Renal pelvis (tissue), 4 donors: ENCODE measurements around the gene ETNK2. TPM values are rescaled to one million over a fixed set of nuclear protein-coding genes. Genes with fewer than 3 reads are reported as not detected.
"Not testable (repeated sequence)": the region's sequence is repeated elsewhere in the genome, so short reads cannot be mapped to it uniquely, and the experiment has no call there.

ENCODE experiments used
- DNase-seq: peaks from one replicate; pipeline ENCODE4 v3.0.0-alpha.2; 2013
- polyA plus RNA-seq, 3 donors: library from polyadenylated mRNA; unstranded; fragments of 120-200 nt; gene quantifications; one replicate each; pipeline ENCODE4 v1.2.1, GENCODE V29; 2013; ENCODE audit not compliant: insufficient read length in 3 of 3

The ETNK2 gene
- polyA plus RNA-seq, 3 donors = 22.4 to 25.1 (median 24.6) TPM

DNA sequence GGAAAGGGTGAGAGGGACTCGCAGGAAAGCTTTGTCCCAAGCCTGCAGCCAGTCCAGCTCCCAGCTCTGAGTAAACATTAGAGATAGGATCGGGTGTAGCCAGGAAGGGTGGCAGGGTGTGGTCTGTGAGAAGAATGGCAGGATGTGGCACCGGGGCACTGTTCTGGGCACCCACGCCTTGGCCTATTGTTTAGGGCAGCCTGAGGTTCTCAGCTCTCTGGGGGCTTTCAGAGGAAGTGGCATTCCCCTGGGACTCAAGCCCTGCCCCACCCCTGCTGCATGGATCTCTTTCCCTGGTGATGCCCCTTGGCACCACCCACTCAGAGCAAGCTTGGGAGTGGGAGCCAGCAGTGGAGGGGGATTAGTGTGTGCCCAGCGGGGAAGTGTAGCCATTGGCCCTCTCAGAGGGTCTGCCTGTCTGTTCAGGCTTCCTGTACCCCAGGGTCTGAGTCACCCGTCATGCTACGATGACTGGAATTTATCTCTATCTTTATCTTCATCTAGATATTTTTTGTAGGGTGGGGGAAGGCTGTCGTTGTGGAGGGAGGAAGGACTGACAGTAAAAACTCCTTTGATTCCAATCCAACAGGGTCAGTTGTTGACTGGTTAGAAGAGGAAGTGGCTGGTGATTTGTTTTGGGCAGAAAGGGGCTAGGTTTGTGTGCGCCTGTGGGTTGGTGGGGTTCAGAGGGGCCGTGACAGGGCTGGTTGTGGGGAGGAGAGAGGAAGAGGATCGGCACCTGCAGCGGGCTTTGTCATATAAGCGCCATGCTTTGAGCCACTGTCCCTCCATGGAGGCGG lies 47.3 kb downstream of the ETNK2 start:
- no peak for DNase-seq

DNA sequence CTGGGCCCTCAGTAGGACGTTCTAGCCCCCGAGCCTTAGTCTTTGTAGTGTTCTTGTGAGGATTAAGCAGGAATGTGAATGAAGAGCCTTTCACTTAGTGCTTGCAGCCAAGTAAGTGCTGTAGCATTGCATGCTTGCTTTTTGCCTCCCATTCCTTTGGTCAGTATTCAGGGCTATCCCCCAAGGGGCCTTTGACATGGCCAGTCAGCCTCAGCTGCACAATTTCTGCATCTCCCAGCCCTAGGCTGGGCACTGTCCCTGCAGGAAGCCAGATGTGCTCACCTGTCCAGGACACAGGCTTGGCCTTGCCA lies 48.5 kb downstream of the ETNK2 start:
- DNase-seq = no peak

DNA sequence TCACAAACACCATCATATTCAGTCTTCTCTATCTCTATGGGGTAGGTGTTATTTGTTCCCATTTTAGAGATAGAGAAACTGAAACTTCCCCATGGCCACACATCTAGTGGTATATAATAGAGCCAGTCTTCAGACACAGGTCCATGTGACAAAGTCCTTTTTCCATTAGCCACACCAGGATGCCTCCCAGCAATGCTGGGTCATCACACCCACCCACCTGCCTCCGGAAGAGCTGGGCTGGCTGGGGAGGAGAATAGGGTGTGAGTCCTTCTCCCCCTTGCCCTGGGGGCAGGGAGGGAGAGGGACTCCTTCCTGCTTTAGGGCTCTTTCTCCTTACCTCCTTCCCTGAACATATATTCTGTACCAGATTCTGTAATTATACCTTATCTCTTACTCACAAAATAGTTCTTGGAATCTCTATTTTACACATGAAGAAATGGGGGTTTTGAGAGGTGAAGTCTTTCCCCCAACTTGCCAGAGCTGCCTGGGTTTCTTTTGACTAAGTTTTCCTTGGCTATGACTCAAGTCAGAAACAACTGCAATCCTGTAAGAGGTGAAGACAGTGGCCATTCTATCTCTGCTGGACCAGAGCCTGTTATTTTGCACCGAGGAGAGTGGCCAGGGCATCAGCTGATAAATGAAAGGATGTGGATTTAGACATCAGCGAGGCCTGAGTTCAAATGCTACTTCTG lies 49.0 kb downstream of the ETNK2 start:
- DNase-seq = no peak

DNA sequence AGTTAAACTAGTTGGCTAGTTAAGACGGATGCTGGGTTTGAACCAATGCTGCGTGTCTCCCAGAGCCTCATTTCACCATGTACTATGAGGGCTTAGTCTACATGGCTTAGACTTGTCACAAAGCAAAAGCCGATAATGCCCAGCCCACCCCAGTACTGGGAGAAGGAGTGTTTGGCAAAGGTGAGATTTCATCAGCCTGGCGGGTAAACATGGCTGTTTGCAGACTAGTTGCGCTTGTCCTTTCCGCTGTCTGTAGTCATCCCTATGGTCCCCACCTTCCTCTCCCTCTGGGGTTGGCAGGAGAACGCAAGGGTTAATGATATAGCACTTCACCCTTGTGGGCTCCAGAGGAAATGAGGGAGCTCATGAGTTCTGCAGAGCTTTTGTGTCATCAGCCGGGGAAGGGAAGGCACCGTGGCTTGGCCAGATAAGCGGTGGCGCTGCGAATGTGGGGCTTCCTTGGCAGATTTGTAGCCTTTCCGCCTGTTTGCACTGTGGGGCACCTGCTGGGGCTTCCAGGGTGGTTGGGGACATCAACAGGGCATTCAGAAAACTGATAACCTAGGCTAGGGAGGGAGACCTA lies 49.7 kb downstream of the ETNK2 start:
- DNase-seq = no peak

DNA sequence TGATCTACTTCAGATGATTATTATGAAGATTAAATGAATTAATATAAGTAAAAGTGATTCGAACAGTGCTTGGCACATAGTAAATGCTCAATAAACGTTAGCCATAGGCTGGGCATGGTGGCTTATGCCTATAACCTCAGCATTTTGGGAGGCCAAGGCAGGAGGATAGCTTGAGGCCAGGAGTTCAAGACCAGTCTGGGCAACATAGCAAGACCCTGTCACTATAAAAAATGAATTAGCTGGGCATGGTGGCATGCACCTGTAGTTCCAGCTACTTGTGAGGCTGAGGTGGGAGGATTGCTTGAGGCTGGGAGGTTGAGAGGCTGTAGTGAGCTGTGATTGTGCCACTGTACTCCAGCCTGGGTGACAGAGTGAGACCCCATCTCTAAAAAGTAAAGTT lies 52.1 kb downstream of the ETNK2 start:
- DNase-seq = not testable (repeated sequence)

DNA sequence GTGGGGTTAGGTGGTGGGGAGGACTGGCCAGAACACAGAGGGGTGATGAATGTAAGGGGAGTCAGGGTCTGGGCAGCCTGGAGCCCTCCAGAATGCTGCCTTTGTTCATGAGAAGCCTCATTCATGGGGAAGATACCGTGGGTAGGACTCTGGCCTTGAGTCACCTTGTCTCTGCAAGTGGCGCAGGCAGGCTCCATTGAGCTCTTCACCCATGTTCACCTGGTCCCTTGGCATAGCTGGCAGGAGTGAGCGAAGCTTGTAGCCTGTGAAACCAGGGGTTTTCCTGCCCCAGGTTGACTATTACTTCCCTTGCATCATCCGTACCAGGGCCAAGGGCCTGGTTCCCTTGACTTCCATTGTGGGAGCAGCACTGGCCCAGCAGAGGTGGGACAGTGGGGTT lies 53.2 kb downstream of the ETNK2 start:
- no peak for DNase-seq

DNA sequence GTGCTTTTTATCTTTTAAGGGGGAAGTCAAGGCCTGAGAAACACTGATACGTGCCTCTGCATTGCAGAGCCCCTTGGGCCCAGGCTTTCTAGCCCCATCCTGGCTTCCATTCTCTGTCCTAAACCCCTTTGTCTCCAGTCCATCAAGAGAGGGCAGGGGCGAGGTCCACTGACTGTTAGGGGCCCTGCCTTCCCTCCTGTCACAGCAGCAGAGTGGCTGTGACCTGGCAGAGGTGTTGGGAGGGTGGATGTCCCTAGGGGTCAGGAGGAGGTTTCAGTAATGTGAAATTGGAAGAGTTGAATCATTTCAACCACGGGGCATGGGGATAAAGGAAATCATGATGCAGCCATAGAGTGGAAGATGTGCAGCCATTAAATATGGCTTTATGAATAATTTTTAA lies 54.9 kb downstream of the ETNK2 start:
- no peak for DNase-seq

DNA sequence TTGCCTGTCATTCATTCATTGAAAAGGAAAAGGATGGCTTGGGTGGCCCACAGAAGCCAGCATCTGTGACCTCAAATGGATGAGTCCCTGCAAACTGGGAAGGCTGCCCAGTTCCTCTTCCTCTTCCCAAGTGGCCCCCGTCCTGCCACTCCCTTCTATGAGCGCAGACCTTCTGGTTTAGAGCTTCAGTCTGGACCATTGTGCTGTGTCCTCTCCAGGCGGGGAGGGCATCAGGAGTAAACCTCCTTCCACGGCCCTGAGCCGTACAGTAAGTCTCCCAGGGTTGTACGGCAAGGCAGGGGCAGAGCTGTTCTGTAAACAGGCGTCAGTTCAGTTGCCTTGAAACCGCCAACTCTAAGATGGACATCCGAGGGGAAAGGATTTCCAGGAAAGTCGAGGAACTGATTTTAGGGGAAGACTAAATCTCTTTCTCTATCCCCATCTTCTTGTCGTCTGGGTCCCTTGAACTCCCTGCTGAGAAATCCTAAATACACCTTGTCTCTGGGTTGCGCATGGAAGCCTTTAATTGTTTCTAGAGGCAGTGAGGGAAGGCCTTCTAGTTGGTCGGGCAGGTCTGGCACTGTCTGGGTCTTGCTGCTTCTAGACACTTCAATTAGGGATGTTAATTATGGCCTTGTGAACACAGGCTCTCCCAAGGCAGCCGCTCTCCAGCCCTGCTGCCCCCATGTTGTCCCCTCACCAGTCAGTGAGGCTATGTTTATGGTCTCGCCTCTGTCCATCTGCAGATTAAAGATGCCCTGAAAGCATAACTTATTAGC lies 56.8 kb downstream of the ETNK2 start:
- no peak for DNase-seq

DNA sequence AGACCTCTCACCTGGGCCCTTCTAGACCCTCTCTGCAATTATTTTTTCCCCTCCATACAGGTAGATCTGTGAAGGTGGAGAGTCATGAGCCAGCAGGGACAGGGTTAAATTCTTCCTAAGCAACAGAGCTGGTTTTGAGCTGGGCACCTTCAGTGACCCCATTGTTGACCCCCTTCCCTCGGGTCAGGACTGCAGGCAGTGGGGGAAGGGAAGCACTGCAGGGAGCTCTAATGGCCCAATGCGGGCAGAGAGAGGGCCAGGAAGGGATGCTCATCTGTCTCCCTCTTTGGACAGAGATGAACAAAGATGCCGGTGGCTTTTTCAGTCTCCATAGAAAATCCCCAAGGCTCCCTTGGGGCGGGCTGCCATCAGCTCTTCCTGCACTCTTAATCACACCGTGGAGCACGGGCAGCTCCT lies 57.5 kb downstream of the ETNK2 start:
- no peak for DNase-seq

DNA sequence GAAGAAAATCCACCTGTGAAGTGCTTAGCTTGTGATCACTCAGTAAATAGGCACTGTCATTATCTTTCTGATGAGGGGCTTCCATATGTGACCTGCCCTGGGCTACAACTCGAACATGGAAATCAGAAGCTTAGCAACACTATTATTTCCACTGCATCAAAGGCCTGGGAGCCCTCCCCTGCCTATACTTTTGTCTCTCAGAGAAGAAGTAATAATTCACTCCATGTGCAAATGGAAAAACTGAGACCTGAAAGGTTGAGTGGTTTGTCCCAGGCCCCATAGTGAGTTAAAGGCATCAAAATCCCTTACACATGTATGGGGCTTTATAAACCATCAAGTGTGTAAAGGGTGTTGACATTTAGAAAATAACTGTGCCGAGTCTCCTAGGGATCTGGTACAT lies 58.1 kb downstream of the ETNK2 start:
- DNase-seq = no peak

DNA sequence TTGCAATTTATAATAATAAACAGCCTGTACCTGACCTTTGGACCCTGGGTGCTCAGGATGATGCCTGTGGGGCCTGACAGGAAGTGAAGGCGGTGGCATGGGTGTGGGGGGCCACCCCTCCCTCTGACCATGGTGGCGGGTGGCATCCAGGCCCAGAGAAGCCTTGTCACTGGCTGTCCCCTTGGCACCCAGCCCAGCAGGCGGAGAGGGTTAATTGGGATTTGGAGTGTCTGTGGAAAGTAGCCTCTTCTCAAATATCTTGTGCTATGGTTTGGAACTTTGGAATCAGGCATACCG lies 58.5 kb downstream of the ETNK2 start:
- DNase-seq = no peak

DNA sequence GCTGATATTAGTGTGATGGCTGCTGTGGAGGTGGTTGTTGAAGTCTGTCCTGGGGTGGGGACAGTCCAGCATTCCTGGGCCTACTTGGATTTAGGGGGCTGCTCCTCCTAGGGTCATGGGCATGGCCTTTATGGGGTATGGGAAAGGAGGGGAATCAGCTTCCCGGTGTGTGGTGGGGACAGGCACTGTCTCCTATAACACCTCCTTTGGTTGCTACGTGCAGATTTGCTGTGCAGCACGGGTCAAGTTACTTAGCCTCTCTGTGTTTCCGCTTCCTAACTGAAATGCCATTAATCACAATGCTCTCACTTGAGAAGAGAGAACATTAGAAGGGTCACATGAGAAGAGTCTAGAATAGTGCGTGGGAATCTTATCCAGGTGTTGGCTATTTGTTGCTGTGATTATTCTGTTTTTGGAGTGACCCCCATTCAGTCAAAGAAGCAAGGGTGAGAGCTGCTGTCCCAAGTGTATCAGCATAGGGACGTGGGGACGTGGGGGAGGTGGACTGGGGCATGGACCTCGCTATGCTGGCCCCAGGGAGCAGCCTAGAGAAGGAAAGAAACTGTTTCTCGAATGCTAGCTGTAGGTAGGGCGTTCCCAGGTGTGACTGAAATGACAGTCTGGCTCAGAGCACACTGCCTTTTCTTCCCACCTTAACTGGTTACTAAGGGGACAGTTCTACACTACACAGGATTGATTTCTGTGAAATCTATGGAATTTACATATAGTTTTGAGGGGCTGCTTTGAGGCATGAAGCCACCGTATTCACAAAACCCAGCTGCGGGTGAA lies 59.0 kb downstream of the ETNK2 start:
- DNase-seq = no peak

DNA sequence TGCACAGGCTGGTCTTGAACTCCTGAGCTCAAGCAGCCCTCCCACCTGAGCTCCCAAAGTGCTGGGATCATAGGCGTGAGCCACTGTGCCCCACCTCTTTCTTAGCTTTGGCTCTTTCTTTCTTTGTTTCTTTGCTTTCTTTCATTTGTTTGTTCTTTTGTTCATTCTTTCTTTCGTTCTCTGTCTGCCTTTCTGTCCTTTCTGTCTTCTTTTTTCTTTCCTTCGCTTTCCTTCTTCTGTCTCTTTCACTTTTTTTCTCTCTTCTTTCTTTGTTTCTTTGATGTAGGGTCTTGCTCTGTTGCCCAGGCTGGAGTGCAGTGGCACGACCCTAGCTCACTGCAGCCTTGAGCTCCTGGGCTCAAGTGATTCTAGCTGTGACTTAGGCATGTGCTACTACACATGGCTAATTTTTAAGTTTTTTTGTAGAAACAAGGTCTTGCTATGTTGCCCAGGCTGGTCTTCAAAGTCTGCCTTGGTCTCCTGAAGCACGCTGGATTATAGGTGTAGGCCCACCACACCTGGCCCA lies 60.0 kb downstream of the ETNK2 start:
- no peak for DNase-seq

DNA sequence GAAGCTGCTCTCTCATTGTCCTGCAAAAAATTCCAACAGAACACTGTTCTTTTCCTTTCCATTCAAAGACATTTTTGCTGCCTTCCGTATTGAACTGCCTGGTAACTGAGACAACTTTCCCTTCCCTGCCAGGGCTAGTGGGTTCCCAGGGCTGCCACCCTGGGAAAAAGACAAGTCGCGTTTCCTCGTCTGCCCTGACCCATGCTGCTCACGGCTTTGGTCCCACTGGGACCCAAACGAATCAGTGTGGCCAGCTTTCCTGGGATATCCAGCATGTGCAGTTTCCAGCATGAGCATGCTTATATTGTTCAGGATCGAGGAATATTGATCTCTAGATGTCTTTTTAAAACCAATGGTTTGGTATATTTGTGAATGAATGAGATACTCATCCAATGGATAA lies 60.8 kb downstream of the ETNK2 start:
- no peak for DNase-seq

DNA sequence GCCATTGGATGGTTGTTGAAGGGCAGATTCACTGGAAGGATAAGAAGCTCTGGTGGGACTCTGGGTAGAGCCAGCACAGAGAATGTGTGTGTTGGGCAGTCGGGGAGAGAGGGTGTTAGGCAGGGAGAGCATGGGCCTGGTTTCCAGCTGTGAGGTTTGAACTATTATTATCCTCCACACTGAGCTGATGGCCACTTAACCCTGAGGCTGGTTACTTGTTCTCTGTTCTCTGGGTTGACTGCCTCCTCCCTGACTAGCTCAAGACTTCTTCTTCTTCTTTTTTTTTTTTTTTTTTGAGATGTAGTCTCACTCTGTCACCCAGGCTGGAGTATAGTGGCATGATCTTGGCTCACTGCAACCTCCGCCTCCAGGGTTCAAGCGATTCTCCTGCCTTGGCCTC lies 61.7 kb downstream of the ETNK2 start:
- not testable (repeated sequence) for DNase-seq

DNA sequence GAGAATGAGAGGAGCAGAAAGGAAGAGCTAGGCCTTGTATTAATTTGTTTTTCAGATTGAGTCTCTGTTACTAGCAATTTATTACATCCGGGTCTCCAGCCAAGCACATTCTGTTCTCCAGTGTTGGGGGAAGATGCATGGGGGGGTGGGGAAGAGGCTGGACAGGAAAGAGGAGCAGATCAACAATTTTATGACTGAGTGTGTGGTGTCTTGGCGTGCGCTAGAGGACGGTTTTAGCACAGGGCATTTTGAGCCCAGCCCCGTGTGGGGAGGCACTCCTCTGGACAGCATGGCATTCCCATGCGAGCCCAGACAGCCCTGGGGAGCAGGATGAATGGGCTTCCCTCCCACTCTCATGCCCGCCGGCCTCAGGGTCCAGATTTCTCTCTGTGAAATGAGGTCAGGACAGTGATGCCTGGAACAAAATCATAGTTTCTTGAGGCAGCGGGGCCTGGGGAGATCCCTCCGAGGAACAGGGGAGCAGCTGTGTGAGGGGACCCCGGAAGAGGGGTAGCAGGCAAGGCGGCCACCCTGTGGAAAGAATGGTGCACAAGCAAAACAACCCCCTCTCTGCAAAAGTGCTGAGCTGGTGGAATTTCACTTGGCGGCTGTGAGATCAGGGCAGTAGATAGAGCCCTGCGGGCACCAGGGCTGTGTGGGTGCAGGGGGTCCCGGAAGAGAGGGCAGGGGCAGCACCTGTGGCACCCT lies 62.6 kb downstream of the ETNK2 start:
- no peak for DNase-seq

DNA sequence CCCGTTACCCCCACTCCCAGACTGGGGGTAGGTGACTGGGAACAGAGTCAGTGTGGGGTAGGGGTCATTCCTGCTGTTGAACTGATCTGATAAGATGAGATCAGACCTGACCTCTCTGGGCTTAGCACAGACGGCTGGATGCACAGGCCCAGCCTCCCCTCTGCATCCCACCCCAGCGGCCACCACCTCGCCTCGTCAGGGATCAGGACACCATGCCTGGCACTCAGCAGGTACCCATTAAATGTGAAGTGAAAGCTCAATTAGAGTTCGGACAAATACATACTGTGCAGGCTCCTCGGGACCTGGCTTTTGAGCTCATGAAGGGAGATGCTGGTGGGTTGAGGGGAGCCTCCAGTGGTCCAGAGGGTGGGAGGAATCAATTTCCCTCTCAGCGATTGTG lies 63.2 kb downstream of the ETNK2 start:
- no peak for DNase-seq

DNA sequence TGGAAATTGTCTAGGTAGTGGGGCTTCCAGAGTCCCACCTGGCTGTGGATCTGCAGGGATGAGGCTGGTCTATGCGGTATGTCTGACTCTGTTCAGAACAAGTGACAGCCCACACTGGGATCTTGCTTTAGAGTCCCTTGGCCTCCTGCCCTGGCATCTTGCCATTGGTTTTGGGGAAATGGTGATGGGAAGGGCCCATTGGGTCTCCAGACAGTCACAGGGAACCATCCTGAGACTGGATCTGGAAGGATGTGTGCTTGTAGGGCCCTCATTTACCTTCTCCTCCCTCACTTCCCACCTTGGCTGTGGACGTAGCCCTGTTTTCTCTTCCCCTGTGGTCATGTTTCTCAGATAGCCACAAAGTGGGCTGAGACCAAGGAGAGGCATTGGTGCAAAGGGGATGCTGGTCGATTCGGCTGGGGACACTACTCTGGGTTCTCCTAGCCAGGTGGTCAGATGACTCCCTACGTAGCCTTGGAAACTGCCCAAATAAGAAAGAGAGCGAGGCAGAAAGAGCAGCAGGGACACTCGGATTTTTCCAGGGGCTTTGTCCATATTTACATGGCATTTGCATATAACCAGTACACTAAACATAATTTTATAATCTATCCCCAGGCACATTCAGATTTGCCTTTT lies 63.8 kb downstream of the ETNK2 start:
- no peak for DNase-seq

DNA sequence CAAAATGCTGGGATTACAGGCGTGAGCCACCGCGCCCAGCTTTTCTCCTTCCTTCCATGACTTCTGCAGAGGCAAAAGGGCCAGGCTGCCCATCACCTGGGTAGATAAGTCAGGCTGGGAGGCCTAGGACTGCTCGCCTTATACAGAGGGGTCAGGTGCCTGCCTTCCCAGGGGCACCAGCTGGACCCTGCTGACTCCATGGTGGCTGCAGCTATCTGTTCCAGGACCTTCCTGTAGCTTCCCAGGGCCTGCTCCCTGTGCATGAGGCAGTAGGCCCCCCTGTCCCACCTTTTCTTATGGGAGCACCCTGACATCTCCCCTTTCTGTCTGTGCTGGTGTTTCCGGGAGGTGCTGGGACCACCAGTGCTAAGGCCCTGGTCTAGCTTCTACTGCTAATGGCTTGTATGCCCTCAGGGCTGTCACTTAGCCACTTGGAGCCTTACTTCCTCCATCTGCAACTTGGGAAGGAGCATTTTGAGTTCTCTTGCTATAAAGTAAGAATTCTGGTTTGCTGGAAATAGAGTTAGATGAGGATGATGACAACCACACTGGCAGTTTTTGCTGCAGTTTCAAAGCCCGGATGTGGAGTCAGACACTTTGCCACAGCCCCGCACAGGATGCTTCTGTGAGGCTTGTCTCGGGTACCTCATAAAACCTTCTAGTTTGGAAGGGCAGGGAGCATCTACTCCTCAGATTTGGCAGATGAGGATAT lies 64.5 kb downstream of the ETNK2 start:
- no peak for DNase-seq

DNA sequence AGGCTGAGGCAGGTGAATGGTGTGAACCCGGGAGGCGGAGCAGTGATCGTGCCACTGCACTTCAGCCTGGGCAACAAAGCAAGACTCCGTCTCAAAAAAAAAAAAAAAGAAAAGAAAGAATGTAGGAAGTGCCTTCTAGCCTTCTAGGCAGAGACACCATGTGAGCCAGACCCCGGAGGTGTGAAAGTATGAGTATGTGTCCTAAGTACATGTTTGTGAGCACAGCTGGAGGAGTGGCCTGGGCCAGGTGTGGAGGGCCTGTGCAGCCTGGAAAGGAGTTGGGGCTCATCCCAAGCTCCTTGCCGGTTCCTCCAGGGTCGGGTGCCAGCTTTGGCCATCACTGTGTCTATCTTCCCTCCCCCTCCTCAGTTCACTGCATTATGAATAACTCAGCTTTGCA lies 66.0 kb downstream of the ETNK2 start:
- no peak for DNase-seq
